Neural cell (in vitro differentiated cells): ENCODE results near the gene FBXO11. TPM values are rescaled to one million over a fixed set of nuclear protein-coding genes. Genes with fewer than 3 reads are reported as not detected.

Source experiments
- H2AFZ ChIP-seq: fragments of 200-600, 300-800 bp; sonication (generic), shearing (Covaris generic); 2 replicates; pipeline ENCODE4 v1.6.0; 2014; ENCODE audit warnings: low read depth, mild to moderate bottlenecking, antibody characterized with exemption, low read length, moderate library complexity
- H3F3A ChIP-seq: fragments of 200-600 bp; shearing (Covaris generic); 2 replicates; pipeline ENCODE4 v1.6.1; 2016; ENCODE audit warnings: mild to moderate bottlenecking, moderate library complexity, mixed read lengths, antibody characterized with exemption, low read length; ENCODE audit not compliant: insufficient read depth, poor library complexity, severe bottlenecking
- H3K27ac ChIP-seq: fragments of 200-600, 300-800 bp; sonication (generic), shearing (Covaris generic); 2 replicates; pipeline ENCODE4 v1.5.1; 2014; ENCODE audit warnings: mild to moderate bottlenecking, low read length, moderate library complexity
- H3K27me3 ChIP-seq: fragments of 300-800, 200-600 bp; sonication (generic), shearing (Covaris generic); 2 replicates; pipeline ENCODE4 v1.6.0; 2014; ENCODE audit warnings: mild to moderate bottlenecking, low read depth, low read length, moderate library complexity; ENCODE audit not compliant: insufficient read depth
- H3K36me3 ChIP-seq: fragments of 300-800, 200-600 bp; sonication (generic), shearing (Covaris generic); 2 replicates; pipeline ENCODE4 v1.5.1; 2014; ENCODE audit warnings: mild to moderate bottlenecking, antibody characterized with exemption, low read length, moderate library complexity; ENCODE audit not compliant: insufficient read depth
- H3K4me2 ChIP-seq: fragments of 300-800, 200-600 bp; sonication (generic), shearing (Covaris generic); 2 replicates; pipeline ENCODE4 v1.6.0; 2014; ENCODE audit warnings: mild to moderate bottlenecking, low read length
- H3K4me3 ChIP-seq: fragments of 300-800, 200-600 bp; sonication (generic), shearing (Covaris generic); 2 replicates; pipeline ENCODE4 v1.5.1; 2014; ENCODE audit warnings: mild to moderate bottlenecking, low read length, moderate library complexity
- H3K79me2 ChIP-seq: fragments of 200-600 bp; shearing (Covaris generic); replicated peaks from 2 replicates; pipeline ENCODE4 v1.6.0; 2014; ENCODE audit warnings: mild to moderate bottlenecking, low read length, moderate library complexity; ENCODE audit not compliant: insufficient read depth
- H3K9ac ChIP-seq: fragments of 300-800, 200-600 bp; sonication (generic), shearing (Covaris generic); 2 replicates; pipeline ENCODE4 v1.6.1; 2016; ENCODE audit warnings: mild to moderate bottlenecking, low read length, mixed read lengths
- H3K9me2 ChIP-seq: fragments of 200-600 bp; shearing (Covaris generic); 2 replicates; pipeline ENCODE4 v1.6.1; 2016; ENCODE audit warnings: mild to moderate bottlenecking, low read length, mixed read lengths; ENCODE audit not compliant: insufficient read depth
- H3K9me3 ChIP-seq: fragments of 200-600, 300-800 bp; sonication (generic), shearing (Covaris generic); 2 replicates; pipeline ENCODE4 v1.6.1; 2016; ENCODE audit warnings: mild to moderate bottlenecking, mixed run types, low read length, moderate library complexity, mixed read lengths
- H4K20me1 ChIP-seq: fragments of 200-600 bp; shearing (Covaris generic); 2 replicates; pipeline ENCODE4 v1.6.1; 2016; ENCODE audit warnings: mild to moderate bottlenecking, mixed run types; ENCODE audit not compliant: insufficient read depth
- EP300 ChIP-seq: fragments of 450-650 bp; conservative IDR thresholded peaks from 2 replicates; pipeline ENCODE4 v1.6.1; 2014; ENCODE audit warnings: antibody characterized with exemption, mild to moderate bottlenecking, moderate library complexity; ENCODE audit not compliant: poor library complexity, severe bottlenecking
- EZH2 ChIP-seq: fragments of 200-600, 300-800 bp; shearing (Covaris generic), sonication (generic); IDR thresholded peaks from 2 replicates; pipeline ENCODE4 v1.6.1; 2014; ENCODE audit warnings: antibody characterized with exemption, low read length, borderline replicate concordance, mild to moderate bottlenecking; ENCODE audit not compliant: insufficient read depth, poor library complexity, severe bottlenecking
- MXI1 ChIP-seq: fragments of 450-650 bp; conservative IDR thresholded peaks from 2 replicates; pipeline ENCODE4 v1.6.1; 2014; ENCODE audit warnings: antibody characterized with exemption, mild to moderate bottlenecking; ENCODE audit not compliant: poor library complexity, severe bottlenecking
- POLR2AphosphoS5 ChIP-seq: IDR thresholded peaks from 2 replicates; pipeline ENCODE4 v1.6.1; 2012
- RAD21 ChIP-seq: fragments of 450-650 bp; conservative IDR thresholded peaks from 2 replicates; pipeline ENCODE4 v1.6.1; 2014; ENCODE audit warnings: antibody characterized with exemption, mild to moderate bottlenecking, moderate library complexity
- SMC3 ChIP-seq: fragments of 450-650 bp; conservative IDR thresholded peaks from 2 replicates; pipeline ENCODE4 v1.6.1; 2014; ENCODE audit warnings: antibody characterized with exemption, mild to moderate bottlenecking, moderate library complexity; ENCODE audit not compliant: poor library complexity
- TAF1 ChIP-seq: IDR thresholded peaks from 2 replicates; pipeline ENCODE4 v1.6.1; 2012; ENCODE audit warnings: low read depth
- polyA plus RNA-seq: library from polyadenylated mRNA; depleted of rRNA; stranded (reverse); fragments of >200 nt; gene quantifications from 2 replicates; pipeline ENCODE4 v1.2.3, GENCODE V29; 2014
- TF ChIP-seq, protein P1 (sequence below): fragments of 450-650 bp; IDR thresholded peaks from 2 replicates; pipeline ENCODE4 v1.5.1; 2014; ENCODE audit warnings: antibody characterized with exemption, mild to moderate bottlenecking, moderate library complexity; ENCODE audit not compliant: poor library complexity, severe bottlenecking
- TF ChIP-seq, protein P2 (sequence below): IDR thresholded peaks from 2 replicates; pipeline ENCODE4 v1.6.1; 2012; ENCODE audit warnings: borderline replicate concordance

Gene FBXO11
- polyA plus RNA-seq, 1 donor from 2014 or later = 132 TPM

DNA sequence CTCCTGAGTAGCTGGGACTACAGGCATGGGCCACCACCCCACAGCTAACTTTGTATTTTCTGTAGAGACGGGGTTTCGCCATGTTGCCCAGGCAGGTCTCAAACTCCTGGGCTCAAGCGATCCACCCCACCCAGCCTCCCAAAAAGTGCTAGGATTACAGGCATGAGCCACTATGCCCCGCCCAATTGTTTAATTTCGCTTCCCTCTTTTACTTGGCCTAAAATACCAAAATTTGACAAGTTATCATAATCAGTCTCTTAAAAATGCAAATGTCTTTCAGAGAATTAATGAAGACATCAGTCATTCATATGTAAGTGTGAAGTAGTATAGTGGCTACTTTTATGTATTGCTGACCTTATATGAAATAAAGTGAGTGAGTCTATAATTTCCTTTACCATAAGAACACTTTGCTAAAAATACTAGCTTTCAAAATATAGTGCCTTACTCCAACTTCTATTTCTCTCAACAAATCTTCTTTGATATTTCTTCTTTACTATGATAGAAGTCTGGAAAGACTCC is 9.8 kb downstream of the FBXO11 start:
- Histone ChIP-seq H3F3A (no peaks in the 10 kb centered on the region), H3K79me2 (peaks cover 95% of the 10 kb centered on the region), H3K36me3 (no peaks in the 10 kb centered on the region), H3K9me2 (no peaks in the 10 kb centered on the region), H4K20me1 (peaks cover 35% of the 10 kb centered on the region), H3K27ac (no peak overlapping the region), H3K9ac (no peak overlapping the region), H3K4me3 (no peak overlapping the region), H2AFZ (no peak overlapping the region), H3K4me2 (no peak overlapping the region), H3K9me3 (no peaks in the 10 kb centered on the region), H3K27me3 (no peaks in the 10 kb centered on the region)
- TF ChIP-seq MXI1 (no peak), SMC3 (no peak), EZH2 (no peak), POLR2AphosphoS5 (no peak), TAF1 (no peak), RAD21 (no peak), EP300 (no peak)
- TF ChIP-seq, protein P1, sequence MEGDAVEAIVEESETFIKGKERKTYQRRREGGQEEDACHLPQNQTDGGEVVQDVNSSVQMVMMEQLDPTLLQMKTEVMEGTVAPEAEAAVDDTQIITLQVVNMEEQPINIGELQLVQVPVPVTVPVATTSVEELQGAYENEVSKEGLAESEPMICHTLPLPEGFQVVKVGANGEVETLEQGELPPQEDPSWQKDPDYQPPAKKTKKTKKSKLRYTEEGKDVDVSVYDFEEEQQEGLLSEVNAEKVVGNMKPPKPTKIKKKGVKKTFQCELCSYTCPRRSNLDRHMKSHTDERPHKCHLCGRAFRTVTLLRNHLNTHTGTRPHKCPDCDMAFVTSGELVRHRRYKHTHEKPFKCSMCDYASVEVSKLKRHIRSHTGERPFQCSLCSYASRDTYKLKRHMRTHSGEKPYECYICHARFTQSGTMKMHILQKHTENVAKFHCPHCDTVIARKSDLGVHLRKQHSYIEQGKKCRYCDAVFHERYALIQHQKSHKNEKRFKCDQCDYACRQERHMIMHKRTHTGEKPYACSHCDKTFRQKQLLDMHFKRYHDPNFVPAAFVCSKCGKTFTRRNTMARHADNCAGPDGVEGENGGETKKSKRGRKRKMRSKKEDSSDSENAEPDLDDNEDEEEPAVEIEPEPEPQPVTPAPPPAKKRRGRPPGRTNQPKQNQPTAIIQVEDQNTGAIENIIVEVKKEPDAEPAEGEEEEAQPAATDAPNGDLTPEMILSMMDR = no peak
- TF ChIP-seq, protein P2, sequence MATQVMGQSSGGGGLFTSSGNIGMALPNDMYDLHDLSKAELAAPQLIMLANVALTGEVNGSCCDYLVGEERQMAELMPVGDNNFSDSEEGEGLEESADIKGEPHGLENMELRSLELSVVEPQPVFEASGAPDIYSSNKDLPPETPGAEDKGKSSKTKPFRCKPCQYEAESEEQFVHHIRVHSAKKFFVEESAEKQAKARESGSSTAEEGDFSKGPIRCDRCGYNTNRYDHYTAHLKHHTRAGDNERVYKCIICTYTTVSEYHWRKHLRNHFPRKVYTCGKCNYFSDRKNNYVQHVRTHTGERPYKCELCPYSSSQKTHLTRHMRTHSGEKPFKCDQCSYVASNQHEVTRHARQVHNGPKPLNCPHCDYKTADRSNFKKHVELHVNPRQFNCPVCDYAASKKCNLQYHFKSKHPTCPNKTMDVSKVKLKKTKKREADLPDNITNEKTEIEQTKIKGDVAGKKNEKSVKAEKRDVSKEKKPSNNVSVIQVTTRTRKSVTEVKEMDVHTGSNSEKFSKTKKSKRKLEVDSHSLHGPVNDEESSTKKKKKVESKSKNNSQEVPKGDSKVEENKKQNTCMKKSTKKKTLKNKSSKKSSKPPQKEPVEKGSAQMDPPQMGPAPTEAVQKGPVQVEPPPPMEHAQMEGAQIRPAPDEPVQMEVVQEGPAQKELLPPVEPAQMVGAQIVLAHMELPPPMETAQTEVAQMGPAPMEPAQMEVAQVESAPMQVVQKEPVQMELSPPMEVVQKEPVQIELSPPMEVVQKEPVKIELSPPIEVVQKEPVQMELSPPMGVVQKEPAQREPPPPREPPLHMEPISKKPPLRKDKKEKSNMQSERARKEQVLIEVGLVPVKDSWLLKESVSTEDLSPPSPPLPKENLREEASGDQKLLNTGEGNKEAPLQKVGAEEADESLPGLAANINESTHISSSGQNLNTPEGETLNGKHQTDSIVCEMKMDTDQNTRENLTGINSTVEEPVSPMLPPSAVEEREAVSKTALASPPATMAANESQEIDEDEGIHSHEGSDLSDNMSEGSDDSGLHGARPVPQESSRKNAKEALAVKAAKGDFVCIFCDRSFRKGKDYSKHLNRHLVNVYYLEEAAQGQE = no peak

DNA sequence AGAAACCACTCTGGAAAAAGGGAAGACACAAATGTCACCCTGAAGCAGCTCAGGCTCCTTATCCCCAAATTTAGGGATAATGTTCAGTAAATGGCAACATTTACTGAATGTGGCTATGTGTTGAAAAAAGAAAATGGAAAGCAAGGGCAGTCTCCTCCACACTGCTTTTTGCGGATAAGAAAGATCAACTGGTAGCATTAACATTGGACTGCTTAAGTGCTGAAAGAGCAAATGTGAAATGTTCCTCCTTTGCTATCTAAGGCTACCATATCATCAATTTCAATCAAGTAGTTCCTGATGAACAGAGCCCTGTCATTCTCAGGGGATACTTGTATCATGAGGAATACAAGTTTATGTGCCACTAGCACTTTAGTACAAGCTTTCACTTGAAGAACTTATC is 12.5 kb downstream of the FBXO11 start:
- H3K4me2 ChIP-seq = no peak overlapping the region
- no peaks in the 10 kb centered on the region for H3K9me2 ChIP-seq
- no peak for TF ChIP-seq SMC3
- TF ChIP-seq EZH2 = no peak
- TF ChIP-seq POLR2AphosphoS5 = no peak
- TF ChIP-seq MXI1 = no peak
- TF ChIP-seq TAF1 = no peak
- TF ChIP-seq, protein P1 = no peak
- no peak for TF ChIP-seq RAD21
- TF ChIP-seq, protein P2 = no peak
- no peak for TF ChIP-seq EP300
- H3K27ac ChIP-seq = no peak overlapping the region
- H3F3A ChIP-seq = no peaks in the 10 kb centered on the region
- H3K27me3 ChIP-seq = no peaks in the 10 kb centered on the region
- H3K36me3 ChIP-seq = no peaks in the 10 kb centered on the region
- no peak overlapping the region for H3K4me3 ChIP-seq
- H3K9ac ChIP-seq = no peak overlapping the region
- H3K79me2 ChIP-seq = peaks cover 99% of the 10 kb centered on the region
- no peaks in the 10 kb centered on the region for H3K9me3 ChIP-seq
- peaks cover 36% of the 10 kb centered on the region for H4K20me1 ChIP-seq
- H2AFZ ChIP-seq = no peak overlapping the region
